ENCODE data around the gene KRTAP21-3.

GRCh38 chr21:30674312-30674711, 44.3 kb downstream of the KRTAP21-3 start:
- TF ChIP-seq CTCF (IDR thresholded peaks at IDR 0.05) (no peak), POLR2A (IDR thresholded peaks at IDR 0.05) (no peak), POLR2AphosphoS5 (IDR thresholded peaks at IDR 0.05) (no peak)

All from stomach (tissue), 4 donors.